ENCODE measurements around the gene NIPAL1.

- TF ChIP-seq CTCF (IDR thresholded peaks at IDR 0.05) (no peak), POLR2A (IDR thresholded peaks at IDR 0.05) (no peak)
Observed at GRCh38 chr4:48012824-48013223, 3.7 kb upstream of the NIPAL1 start.

All from body of pancreas (tissue), 4 donors.